ENCODE results near the gene TBC1D30.

- TF ChIP-seq CTCF (IDR thresholded peaks at IDR 0.05; ENCODE audit: insufficient read depth, low read length, poor library complexity, severe bottlenecking) = no peak
- TF ChIP-seq EZH2phosphoT487 (conservative IDR thresholded peaks at IDR 0.05; ENCODE audit: low read length) = no peak
Observed at GRCh38 chr12:64915242-64915641, 90.8 kb downstream of the TBC1D30 start.

Data from SU-DHL-6 (cell line).